NCI-H187 treated with DMSO at 0.1 percent for 48 hours (cell line): ENCODE data around the gene GIMAP7.
"Not testable (repeated sequence)": the region's sequence is repeated elsewhere in the genome, so short reads cannot be mapped to it uniquely, and the experiment has no call there.

Source experiments
- DNase-seq: peaks from one replicate; lab custom pipeline; 2025; lab: John Stamatoyannopoulos, UW

GIMAP7 gene

DNA sequence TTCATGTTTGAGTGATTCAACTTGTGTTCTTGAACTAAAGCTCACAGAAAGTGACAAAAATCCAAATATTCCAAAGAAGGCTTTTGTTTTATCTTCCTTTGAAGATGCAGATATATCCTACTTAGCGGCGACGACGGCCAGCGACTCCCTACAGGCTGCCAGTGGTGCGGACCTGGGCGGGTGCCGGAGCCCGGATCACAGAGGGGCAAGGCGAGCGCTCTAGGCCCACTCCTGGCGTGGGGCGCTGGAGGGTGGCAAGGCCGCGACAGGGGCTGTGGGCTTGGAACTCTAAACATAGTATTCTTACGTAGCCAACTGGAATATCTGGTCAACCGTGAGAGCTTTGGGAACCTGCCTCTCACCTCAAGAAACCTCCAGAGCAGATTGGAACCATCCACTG lies 914 bp upstream of the GIMAP7 start:
- DNase-seq: no peak

DNA sequence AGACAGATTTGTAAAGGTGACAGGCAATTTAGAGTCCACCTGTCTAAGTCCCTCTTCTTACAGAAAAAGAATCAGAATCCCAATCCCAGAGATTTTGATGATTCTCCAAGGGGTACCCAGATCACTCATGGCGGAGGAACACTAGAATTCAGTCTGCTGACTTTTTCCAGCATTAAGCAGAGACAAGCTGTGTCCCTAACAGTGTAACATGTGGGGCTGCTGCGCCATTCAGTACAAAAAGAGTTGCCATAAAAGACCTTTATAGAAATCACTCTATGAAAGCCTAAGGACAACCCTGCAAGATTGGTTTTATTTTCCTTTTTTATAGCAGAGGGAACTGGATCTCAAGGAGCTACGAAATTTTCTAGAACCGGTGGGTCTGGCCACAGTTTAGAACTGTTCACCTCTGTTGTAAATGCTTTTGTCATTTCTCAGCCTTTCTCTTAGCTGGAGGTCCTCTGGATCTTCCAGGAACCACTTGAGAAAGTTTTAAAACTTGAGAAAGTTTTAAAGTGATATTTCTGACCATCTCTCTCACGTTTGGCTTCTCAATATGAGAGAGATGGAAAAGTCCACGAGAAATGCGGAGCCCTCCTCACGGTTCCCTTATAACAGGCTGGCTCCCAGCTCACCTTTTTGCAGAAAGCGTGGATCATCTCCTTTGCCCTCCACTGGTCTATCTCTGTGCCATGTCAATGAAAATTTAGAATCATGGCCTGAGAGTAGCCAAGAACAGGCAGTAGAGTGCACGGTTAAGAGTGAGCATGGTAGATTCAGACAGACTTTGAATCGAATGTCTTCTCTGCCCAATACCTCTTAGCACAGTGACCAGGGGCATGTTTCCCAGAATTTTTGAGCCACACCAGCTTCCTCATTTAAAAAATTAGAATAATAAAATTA lies 826 bp downstream of the GIMAP7 start:
- DNase-seq: no peak

DNA sequence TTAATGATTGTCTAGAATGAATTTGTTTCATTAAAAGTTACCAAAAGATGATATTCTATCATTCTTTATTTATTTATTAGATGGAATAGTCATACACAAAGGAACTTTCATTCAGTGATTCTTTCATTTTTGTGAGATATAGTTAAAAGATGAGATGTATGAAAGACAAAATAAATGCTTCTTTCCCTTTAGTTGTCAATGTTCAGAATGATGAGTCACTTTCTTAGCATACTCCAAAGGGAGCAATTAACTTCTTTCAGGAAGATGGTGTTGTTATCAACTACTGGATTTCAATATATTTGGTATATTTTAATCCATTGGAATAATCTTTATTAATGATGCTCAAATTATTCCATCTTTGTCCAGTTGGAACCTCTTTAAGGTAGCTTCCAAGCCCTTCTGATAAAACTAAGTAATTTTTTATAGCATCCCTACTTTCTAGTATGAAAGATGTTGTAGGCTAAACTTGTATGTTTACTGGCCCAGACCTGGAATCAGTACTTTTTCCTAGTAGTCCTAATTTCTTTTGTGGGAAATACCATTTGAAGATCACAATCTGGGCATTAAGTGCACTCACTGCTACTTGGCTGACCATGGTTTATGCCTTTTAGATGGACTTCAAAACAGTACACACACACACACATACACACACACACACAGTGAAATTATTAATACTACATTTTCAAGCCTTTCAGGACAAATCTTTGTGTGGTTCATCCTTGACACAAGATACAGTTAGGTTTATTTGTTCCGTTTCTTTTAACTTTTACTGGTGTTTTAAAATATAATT lies 2.5 kb downstream of the GIMAP7 start:
- DNase-seq: no peak

DNA sequence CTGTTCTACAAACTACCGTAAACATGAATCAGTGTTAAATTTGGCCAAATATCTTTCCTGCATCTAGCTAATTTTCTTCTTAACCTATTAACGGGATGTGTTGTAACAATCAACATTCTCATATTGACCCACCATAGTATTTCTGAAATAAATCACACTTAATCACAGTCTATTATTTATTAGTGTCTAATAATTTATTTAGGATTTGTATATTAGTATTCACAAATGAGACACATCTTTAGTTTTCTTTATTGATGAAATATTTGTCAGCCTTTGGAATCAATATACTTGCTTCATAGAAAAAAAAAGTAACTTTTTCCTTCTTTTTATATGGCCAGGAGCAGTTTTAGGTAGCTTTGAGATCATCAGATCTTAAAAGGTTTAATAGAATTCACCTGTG lies 4.6 kb downstream of the GIMAP7 start:
- no peak for DNase-seq

DNA sequence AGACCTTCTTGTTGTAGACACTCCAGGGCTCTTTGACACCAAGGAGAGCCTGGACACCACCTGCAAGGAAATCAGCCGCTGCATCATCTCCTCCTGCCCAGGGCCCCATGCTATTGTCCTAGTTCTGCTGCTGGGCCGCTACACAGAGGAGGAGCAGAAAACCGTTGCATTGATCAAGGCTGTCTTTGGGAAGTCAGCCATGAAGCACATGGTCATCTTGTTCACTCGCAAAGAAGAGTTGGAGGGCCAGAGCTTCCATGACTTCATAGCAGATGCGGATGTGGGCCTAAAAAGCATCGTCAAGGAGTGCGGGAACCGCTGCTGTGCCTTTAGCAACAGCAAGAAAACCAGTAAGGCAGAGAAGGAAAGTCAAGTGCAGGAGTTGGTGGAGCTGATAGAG lies 5.5 kb downstream of the GIMAP7 start:
- no peak for DNase-seq

DNA sequence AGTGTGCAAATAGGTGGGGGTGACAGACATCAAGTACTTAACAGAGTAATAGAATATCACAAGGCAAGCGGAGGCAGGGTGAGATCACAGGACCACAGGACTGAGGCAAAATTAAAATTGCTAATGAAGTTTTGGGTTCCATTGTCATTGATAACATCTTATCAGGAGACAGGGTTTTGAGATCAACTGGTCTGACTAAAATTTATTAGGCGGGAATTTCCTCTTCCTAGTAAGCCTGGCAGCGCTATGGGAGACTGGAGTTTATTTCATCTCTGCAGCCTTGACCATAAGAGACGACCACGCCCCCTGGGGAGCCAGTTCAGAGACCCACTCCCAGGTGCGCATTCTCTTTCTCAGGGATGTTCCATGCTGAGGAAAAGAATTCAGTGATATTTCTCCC lies 8.3 kb downstream of the GIMAP7 start:
- DNase-seq: not testable (repeated sequence)

DNA sequence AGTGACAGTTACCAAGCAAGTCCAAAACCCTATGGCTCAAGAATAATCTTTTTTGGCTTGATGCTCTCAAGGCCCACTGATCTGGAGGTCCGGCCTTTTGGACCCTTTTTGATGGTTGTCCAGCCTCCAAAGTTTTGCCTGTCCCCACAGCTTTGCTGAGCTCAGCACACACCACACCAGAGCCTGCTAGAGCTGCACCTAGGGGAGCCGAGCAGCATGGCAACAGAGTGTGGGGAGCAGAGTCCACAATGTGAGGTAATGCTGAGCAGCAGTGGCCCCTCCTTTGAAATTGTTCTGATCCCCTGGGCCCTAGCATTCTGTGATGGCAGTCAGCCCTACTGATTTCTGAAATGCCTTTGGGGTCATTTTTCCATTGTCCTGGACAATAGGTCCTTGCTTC lies 9.3 kb downstream of the GIMAP7 start:
- DNase-seq: no peak

DNA sequence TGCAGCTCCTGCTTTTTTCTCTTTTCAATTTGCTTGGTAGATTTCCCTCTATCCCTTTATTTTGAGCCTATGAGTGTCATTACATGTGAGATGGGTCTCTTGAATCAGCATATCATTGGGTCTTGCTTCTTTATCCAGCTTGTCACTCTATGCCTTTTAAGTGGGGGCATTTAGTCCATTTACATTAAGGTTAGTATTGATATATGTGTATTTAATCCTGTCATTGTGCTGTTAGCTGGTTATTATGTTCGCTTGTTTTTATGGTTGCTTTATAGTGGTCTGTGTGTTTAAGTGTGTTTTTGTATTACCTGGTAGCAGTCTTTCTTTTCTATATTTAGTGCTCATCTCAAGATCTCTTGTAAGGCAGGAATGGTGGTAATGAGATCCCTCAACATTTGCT lies 17.0 kb downstream of the GIMAP7 start:
- DNase-seq: no peak

DNA sequence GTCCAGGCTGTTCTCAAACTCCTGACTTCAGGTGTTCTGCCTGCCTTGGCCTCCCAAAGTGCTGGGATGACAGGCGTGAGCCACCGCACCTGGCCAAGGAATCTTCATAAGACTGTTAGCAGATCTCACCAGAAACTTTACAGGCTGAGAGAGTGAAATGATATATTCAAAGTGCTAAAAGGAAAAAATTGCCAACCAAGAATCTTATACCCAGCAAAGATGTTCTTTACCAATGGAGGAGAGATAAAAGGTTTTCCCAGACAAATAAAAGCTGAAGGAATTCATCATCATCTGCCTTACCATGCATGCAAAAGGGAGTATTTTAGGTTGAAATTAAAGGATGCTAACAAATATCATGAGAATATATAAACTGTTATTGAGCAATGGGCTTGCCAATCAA lies 23.6 kb downstream of the GIMAP7 start:
- no peak for DNase-seq

DNA sequence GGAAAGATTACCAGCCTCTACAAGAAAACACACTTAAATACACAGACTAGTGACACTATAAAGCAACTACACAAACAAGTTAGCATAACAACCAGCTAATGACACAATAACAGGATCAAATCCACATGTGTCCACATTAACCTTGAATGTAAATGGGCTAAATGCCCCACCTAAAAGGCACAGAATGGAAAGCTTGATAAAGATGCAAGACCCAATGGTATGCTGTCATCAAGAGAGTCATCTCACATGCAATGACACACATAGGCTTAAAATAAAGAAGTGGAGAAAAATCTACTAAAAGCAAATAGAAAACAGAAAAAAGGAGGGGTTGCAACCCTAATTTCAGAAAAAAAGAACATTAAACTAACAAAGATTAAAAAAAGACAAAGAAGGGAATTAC lies 38.5 kb downstream of the GIMAP7 start:
- DNase-seq: no peak

DNA sequence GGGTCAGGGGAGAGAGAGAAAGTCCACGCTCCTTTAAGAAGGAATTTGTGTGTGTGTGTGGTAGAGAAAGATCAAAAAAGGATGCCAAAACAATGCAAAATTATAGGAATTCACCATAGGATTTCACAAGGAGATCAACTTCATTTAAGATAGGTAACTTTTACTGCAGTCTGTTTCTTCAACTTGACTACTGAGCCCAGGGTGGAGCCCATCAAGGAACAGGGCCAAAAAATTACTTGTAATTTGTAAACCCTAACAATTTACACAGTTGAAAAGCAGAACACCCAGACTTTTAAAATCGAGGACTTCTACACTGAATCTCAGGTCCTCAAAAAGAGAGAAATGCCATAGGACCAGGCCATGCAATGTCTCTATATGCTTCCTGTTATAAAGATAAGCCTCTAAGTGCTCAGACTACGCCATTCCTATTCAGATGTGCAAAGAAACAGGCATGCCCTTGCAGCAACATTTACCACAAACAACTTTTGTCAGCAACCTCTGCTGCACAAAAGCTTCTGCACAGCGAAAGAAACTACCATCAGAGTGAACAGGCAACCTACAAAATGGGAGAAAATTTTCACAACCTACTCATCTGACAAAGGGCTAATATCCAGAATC lies 42.0 kb downstream of the GIMAP7 start:
- no peak for DNase-seq

DNA sequence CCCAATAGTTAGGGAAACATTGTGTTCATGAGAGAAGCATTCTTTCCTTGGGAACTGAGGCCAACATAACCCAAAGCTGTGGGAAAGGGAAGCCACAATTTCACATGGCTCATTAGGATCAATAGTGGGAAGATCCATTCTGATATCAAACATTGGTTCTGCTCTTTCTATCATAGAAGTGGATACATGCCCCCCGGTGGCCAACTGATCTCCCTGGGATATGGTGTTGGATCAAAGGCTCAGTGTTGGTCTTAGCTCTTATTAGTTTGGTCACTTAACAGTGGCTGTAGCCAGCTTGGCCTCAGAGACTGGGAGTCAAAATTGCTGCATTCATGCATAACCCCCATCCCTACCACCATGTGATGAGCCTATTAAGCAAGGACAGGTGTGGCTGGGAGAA lies 45.8 kb downstream of the GIMAP7 start:
- DNase-seq: no peak

DNA sequence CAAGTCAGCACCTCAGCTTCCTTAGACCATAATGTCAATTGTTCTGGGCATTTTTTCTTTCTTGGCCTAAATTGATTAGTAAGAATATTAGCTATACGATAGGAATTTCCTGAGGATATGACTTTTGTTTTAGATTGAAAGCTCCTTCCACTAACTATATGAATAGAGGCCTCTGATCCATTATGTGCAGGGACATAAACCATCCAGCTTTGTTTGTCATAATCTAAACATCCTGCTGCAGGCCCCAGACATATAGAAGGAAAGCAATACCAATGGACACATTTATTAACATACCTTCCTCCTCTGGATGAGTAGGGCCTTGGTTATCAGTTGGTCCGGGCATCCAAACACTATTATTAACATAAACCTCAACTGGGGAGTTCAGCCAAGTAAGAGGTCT lies 48.2 kb downstream of the GIMAP7 start:
- no peak for DNase-seq

DNA sequence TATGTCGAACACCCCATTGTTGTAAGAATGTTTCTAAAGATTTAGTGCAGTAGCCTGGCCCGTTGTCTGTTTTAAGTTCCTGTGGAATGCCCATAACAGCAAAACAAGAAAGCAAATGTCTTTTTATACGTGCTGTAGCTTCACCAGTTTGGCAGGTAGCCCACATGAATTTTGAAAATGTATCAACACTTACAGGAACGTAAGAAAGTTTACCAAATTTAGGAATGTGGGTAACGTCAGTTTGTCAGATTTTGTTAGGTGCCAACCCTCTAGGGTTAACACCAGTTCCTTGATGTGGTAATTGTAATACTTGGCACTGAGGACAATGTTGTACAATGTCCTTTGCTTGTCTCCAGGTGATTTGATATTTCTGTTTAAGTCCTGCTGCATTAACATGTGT lies 49.3 kb downstream of the GIMAP7 start:
- no peak for DNase-seq

DNA sequence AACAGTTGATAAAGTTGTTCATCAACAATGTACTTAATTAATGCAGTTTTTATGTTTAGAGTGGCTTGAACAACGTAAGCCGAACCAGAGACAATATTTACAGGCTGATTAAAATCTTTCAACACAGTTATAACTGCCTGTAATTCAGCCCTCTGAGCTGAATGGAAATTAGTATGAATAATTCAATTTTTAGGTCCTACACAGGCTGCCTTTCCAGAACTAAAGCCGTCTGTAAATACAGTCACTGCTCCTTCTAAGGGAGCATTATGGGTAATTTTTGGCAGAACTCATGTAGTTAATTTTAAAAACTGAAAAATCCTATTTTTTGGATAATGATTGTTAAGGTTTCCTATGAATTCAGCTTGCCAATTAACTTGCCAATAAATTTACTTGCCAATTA lies 49.9 kb downstream of the GIMAP7 start:
- DNase-seq: no peak

DNA sequence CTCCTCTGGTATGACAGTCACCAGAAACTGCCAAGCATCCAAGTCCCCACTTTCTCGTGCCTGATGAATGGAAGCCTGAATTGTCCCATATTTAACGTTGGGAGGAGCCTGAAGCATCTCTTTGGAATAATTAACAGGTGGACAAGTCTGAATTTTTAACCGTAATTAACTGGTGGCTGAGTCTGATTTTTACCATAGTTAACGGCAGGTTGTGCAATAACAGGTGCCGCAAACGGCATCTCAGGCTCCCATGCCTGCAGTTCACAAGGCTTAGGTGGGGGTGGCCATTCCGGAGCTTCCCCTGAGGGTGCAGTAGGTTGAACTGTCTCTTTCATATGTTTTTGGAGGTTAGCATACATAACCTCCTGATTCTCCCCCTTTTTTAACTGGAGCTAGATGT lies 50.6 kb downstream of the GIMAP7 start:
- DNase-seq: no peak

DNA sequence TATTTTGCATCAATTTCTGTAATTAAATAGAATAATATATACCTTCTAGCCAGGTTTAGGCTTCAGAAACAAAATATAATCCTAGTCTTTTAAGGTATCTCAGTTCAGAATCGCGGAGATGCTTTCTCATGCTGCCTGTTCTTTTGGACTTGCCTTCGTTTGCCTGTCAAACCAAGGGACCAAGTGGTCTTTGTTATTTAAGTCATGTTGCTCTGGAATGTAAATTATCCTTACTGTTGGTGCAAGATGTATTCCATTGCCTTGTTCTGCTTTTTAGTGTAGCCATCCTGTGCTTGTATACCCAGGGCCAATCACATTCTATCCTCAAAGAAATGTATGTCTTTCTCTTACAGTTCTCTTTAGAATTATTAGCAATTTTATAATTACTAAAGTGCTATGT lies 51.5 kb downstream of the GIMAP7 start:
- no peak for DNase-seq

DNA sequence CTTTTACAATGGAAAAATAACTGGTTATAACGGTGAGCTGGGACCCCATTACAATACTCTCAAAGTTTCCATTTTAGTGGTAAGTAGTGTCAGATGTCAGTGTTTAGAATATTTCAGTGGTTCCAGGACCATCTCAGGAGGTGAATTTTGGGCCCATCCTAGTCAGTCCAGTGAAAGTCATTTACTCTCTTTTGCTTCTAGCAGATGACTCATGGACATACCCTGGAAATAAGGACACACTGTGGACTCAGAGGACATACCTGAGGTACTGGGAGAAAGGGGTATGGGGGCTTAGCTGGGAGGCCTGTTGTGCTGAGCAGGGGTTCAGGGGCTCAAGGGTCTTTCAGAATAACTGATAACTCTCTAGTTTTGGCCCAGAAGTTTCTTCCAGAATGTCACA lies 51.9 kb downstream of the GIMAP7 start:
- no peak for DNase-seq

DNA sequence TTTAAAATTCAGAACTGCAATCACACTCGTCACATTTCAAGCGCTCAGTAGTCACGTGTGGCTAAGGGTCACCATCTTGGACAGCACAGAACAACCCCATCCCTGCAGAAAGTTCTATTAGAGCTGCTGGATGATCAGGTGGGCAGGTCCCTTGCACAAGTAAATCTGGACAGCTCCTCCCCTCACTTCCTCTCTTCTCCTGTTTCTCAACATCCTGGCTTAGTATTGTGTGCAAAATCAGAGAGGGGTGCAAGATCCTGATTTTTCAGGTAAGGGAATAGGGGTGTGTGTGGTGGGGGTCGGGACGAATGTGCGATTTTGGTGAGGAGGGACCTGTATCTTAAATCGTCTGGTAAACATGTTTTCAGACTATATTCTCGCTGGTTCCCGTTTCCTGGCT lies 52.5 kb downstream of the GIMAP7 start, which contains the start of gene GIMAP4:
GIMAP4 (plus strand) TSS at position 222 of the 400 bp plus-strand sequence. CDS start 2,512 bp downstream, outside the sequence.
- no peak for DNase-seq

DNA sequence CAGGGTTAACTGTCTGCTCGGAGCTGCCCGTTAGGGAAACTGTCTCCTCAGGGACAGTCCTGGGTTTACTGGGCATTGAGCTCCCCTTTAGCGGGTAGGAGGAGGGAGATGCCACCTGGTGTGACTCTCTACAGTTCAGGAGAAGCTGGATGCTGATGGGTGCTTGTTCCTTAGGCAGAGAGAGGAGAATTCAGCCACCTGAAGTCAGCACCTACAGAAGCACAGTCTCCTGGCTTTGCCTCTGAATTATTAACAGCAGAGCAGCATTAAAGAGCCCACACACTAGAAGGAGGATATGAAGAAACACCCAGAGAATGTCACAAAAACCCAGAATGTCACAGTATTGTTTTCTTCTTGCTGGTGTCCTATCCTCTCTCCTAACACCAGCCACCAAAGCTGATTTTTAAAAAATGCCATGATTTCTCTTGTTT lies 53.2 kb downstream of the GIMAP7 start:
- no peak for DNase-seq

DNA sequence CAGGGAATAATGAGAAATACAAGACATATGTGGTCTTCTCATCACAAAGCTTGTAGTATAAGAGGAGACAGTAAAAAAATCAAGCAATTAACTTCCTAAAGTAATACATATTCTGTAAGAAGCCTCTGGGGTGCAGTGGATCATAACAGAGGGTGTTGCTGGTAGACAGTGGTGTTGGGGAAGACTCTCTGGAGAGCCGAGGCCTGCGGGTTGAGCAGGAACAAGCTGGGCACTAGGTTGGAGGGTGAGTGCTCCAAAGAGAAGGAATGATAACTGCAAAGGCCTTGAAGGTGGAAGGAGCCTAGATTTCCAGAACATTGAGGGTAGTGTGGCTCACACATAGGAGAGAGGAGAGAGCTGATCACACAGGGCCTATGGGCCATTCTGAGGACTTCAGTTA lies 54.0 kb downstream of the GIMAP7 start:
- DNase-seq: no peak

DNA sequence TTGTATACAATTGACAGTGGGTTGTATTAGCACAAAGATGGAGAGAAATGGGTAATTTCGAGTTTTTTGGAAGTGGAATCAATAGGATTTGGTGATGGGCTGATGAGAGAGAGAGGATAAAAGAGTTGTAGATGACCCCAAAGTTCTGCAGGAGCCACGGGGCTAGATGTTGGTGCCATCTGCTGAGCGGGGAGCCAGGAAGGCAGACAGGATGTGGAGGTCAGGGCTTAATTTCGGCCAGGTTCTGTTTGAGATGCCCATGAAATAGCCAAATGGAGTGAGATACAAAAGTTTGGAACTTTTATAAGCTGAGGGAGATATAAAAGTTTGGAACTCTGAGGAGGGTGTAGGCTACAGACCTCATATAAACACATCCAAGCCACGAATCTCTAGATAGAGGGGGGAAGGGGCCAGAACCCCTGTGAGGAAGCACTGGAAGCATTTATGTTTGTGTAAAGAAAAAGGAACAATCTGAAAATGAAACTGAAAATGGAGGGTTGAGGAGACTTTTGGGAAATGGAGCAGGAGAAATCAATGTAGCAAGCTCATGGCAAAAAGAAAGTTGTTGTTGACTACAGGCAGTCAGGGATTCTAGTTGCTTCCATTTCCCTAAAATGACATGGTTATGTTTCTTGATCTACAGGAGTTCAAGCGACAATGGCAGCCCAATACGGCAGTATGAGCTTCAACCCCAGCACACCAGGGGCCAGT lies 54.7 kb downstream of the GIMAP7 start:
- no peak for DNase-seq
